GM12865 (cell line): ENCODE measurements around the gene FSTL5.

ENCODE experiments used
- DNase-seq: peaks from one replicate; pipeline ENCODE4 v3.0.0; 2010; ENCODE audit warnings: low read depth
- H3K4me3 ChIP-seq: 2 replicates; pipeline ENCODE4 v1.5.1; 2011; ENCODE audit warnings: mild to moderate bottlenecking, low read depth, low read length, control low read depth
- TF ChIP-seq, protein P1 (sequence below): IDR thresholded peaks from 2 replicates; pipeline ENCODE4 v1.5.1; 2011; ENCODE audit warnings: low read length, control low read depth, low read depth, inconsistent platforms; ENCODE audit not compliant: insufficient read depth; ENCODE audit errors: missing control alignments

FSTL5 gene

DNA sequence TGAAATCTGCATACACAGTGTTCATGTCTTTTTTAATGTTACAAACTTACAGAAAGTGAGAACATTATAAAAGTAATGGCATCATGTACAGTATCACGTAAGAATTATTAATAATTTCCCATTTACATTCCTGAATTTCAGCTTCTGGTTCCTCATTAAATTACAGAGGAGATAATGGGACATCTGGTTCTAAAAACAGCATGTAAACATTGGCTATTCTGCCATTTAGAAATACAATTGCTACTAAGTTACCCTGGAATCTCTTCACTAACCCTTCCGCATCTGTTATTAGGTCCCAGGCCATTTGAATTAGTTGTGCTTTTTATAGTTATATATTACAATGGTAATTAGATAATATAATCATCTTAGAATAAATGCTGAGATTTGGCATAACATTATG lies 505.1 kb downstream of the FSTL5 start:
- DNase-seq, result no peak
- TF ChIP-seq, protein P1, sequence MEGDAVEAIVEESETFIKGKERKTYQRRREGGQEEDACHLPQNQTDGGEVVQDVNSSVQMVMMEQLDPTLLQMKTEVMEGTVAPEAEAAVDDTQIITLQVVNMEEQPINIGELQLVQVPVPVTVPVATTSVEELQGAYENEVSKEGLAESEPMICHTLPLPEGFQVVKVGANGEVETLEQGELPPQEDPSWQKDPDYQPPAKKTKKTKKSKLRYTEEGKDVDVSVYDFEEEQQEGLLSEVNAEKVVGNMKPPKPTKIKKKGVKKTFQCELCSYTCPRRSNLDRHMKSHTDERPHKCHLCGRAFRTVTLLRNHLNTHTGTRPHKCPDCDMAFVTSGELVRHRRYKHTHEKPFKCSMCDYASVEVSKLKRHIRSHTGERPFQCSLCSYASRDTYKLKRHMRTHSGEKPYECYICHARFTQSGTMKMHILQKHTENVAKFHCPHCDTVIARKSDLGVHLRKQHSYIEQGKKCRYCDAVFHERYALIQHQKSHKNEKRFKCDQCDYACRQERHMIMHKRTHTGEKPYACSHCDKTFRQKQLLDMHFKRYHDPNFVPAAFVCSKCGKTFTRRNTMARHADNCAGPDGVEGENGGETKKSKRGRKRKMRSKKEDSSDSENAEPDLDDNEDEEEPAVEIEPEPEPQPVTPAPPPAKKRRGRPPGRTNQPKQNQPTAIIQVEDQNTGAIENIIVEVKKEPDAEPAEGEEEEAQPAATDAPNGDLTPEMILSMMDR, result no peak

DNA sequence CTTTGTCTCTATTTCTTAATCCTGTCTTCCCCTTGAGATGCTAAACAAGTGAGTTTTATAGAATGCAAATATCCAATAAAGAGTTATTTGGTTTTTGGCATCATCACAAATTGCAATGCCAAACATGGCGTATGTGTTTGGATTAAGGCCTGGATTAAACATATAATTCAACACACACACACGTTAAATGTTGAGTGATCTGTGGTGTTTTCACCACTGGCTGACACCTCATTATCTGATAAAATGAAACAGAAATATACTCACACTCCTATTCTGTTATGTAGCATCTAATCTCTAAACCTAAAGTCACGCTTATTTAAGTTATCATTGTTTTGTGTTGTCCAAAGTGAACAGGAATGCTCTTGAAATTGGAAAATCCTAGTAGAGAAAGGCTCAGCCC lies 506.2 kb downstream of the FSTL5 start:
- no peak overlapping the region for H3K4me3 ChIP-seq
- TF ChIP-seq, protein P1, result no peak
- no peak for DNase-seq

More for the DNA sequence above, 505.1 kb downstream of the FSTL5 start:
- H3K4me3 ChIP-seq, result no peak overlapping the region

DNA sequence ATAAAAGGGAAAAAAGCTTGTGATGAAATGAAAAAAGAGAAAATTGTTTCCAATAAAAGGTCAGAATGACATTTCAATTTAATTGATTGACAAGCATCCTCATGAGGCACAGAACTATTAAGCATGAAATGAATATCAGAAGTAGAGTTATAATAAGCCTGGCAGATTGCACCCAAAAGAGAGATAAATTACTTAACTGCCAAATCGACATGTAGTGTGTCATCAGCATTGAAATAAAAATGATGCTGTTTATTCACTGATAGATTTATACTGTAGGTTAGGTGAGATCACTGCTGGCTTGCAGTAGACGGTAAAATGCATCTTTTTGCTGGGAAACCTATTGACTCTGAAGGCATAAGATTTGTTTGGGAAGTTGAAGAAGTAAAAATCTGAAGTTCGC lies 507.2 kb downstream of the FSTL5 start:
- TF ChIP-seq, protein P1, result no peak
- no peak overlapping the region for H3K4me3 ChIP-seq
- DNase-seq, result no peak

DNA sequence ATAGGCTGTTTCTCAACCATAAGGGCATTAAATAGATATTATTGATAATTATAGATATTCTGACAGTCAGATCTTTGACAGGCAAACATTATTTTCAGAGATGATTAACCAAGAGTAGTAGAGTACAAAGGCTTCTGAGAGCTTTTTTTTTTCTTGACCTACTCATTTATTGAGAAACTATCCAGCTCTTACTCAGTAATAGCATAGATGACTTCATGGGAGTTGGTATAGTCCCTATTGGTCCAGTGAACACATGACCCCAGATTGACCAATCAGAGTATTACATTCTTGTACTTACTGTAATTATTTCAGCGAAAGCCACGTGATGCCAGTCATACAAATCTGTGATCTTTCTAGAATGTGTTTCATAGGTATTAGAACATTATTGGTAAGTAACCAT lies 508.7 kb downstream of the FSTL5 start:
- TF ChIP-seq, protein P1, result no peak
- H3K4me3 ChIP-seq, result no peak overlapping the region
- no peak for DNase-seq

DNA sequence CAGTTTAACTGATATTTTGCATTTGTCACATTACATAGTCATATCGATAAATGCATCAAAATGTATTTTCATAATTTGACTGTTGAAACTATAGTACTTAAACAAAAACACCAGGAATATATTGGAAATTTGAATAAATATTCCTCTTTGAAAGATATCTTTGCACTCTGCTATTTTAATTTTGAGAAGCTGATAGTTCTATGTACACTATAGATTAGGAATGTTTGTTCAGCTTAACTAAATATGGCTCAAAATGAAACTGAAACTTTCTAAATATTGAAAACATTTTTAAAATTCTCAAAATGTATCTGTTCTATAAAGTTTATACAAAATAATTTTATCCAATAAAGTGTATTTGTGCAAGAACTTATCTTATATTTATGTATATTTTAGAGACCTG lies 510.1 kb downstream of the FSTL5 start:
- TF ChIP-seq, protein P1, result no peak

DNA sequence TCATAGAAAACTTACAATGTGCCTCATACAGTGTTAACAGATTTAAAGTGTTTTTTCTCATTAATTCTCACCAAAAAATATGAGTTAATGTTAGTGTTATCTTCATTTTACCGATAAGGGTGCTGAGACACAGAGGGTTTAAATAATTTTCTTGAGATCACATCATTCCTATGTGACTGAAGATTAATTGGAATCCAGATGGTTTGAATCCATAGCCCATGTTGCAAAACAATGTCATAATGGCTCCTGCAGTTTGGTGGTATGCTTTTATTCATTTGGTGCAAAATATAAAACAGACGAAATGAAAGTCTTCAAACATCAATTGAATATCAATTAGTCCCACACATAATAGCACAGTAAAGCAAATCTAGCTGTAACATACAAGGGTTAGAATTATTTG lies 512.2 kb downstream of the FSTL5 start:
- TF ChIP-seq, protein P1, result no peak
- no peak overlapping the region for H3K4me3 ChIP-seq
- no peak for DNase-seq

More for the DNA sequence above, 510.1 kb downstream of the FSTL5 start:
- H3K4me3 ChIP-seq, result no peak overlapping the region
- no peak for DNase-seq

DNA sequence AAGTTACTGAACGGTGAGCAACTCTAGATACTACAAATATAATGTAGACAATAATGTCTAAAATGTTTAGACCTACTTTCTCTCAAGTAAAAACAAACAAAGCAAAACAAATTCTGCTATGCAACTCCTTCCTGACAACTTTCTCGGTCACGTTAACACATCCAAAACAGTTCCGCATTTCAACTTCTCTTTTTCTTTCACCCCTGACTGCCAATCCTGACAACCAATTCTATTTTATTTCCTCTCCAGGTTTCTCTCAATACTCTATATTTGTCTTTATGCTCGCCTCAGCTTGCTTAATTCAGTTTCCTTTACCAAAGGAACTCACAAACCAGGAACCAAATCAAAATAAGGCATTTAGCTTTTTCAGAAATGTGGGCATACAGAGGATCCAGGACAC lies 513.0 kb downstream of the FSTL5 start:
- TF ChIP-seq, protein P1, result no peak
- DNase-seq, result peak; percentile 22
- no peak overlapping the region for H3K4me3 ChIP-seq
